GOT3 (cell line): Measurements from ENCODE around the gene SH3RF2.
"Not testable (repeated sequence)": the region's sequence is repeated elsewhere in the genome, so short reads cannot be mapped to it uniquely, and the experiment has no call there.

ENCODE experiments used
- DNase-seq: peaks from one replicate; lab custom pipeline; 2025; ENCODE audit warnings: mixed read lengths; lab: John Stamatoyannopoulos, UW

Gene SH3RF2

DNA sequence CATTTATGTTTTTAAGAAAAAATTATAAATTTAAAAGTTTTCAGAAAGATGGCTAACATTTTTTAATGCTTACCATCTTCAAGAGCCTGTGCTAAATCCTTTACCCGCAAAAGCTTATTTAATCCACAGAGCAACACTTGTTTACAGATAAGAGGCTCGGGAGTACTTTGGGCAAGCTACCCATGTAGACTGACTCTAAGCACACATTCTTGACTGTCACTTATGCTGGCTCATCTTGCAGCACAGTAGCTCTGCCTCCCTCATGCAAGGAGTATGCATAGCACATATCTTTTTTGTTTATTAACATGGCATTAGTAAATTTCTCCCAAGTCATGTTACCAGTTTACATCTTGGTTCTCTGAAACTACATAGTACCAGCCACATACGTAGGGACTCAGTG is 14.7 kb downstream of the SH3RF2 start:
- no peak for DNase-seq

DNA sequence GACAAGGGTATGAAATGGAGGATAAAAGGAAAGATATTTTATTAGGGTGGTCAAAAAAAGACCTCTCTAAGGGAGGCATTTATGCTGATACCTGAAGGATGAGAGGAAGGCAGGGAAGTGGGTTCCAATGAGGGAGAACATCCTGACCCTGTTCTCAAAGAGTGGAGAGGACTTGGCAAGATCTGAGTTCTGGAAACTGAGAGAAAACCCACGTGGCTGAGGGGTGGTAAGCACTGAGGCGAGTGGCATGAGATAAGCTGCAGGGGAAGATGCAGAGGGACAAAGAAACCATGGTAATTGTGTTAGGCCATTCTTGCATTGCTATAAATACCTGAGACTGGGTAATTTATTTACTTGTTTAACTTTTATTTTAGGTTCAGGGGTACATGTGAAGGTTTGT is 16.8 kb downstream of the SH3RF2 start:
- DNase-seq: no peak

DNA sequence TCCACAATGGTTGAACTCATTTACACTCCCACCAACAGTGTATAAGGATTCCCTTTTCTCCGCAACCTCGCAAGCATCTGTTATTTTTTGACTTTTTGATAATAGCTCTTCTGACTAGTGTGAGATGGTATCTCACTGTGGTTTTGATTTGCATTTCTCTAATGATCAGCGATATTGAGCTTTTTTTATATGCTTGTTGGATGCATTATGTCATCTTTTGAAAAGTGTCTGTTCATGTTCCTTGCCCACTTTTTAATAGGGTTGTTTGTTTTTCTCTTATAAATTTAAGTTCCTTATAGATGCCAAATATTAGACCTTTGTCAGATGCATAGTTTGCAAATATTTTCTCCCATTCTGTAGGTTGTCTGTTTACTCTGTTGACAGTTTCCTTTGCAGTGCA is 17.8 kb downstream of the SH3RF2 start:
- DNase-seq: not testable (repeated sequence)

DNA sequence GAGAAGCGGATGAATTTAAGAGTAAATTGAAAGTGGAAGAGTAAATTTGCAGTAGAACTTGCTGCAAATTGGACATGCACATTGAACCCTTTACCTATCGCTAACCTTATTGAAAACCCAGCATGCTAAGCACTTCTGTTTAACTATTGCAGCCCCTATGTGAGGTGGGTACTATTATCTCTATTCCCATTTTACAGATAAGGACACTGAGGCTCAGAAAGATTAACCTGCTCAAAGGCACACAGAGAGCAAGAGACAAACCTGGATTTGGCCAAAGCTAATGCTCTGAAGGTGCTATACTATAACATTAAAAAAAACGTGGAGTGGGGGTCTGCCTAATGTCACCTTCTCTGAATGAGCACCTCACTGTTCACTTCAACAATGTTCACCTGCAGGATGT is 21.0 kb downstream of the SH3RF2 start:
- no peak for DNase-seq

DNA sequence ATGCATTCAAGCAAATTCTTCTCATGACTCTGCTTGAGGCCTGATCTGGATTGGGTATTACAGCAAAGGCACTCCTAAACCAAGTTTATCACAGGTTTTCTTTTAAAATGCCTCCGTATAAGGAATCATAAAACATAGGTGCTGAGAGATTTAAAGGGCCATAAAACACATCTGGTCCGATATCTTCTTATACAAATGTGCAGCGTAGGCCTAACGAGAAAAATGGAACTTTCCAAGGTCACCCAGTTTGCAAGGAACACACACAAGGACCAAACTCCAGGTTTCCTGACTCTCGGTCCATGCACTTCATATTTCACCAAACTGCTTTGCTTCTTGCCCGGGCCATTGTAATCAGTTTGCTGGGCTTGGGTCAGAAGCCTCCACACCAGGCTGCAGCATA is 22.1 kb downstream of the SH3RF2 start:
- DNase-seq: no peak

DNA sequence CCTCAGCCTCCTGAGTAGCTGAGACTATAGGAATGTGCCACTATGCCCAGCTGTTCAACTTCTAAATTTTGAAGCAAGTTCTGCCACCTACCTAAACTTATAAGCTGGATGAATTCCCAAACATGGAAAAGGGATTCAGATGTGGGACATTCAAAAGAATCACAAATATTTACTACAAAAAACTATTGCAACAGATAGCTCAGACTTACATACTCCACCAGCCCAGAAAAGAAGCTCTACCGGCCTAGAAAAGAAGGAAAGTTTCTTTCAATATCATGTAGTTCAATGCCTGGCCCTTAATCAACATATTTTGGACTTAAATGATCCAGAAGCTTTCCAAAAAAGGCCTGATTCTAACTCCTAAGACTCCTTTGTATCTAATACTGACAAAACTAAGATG is 23.8 kb downstream of the SH3RF2 start:
- no peak for DNase-seq

DNA sequence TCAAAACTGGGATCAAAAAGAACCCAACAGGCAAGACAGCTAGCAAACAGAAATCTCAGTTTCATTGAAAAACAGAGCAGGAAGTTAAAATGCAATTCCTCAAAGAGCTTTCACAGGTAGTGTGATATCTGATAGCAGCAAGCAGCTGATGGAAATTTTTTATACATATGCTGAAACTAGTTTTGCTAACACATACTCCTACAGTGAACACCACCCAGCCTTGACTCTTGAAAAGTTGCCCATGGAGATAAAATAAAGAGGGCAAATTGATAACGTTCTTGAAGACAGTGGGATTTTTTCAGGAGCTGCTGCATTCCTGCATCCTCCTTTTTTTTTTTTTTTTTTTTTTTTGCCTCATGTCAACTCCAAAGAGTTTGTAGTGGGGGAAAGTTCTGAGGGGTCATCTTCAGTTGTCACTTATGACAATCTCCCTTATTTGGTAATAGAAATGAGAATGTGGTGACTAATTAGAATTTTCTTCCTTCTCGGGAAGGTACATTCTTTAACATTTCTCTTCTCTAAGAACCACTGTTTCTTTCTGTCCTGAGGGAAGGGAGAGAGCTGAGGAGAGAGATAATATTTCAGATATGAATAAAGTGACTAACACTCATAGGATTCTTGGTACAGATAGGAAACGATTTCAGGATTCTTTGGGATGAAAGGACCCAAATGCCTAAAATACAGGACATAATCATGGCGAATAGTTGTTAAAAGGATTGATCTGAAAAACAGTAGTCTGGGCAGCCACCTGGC is 24.6 kb downstream of the SH3RF2 start:
- DNase-seq: no peak

DNA sequence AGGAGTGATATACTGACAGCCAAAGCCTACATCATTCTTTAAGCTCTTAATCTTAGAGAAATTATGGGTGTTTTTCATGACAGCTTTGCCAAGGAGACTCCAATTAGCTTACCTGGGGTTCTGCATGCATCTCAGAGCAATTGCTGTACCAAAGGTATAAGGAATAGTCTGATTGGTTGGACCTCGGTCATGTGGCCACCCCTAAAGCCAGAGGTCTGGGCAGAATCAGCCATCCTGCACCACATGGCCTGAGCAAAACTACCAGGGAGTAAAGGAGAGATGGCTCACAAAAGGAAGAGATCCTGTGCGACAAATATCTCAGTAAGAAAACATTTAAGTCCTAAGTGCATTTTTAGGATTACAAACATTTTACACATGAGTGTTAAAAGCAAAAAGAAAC is 25.6 kb downstream of the SH3RF2 start:
- no peak for DNase-seq

DNA sequence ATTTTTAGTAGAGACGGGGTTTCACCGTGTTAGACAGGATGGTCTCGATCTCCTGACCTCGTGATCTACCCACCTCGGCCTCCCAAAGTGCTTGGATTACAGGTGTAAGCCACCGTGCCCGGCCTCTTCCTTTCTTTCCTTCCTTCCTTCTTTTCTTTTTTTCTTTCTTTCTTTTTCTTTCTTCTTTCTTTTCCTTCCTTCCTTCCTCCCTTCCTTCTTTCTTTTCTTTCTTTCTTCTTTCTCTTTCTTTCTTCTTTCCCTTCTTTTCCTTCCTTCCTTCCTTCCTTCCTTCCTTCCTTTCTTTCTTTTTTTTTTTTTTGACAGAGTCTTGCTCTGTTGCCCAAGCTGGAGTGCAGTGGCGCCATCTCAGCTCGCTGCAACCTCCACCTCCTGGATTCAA is 27.6 kb downstream of the SH3RF2 start:
- not testable (repeated sequence) for DNase-seq

DNA sequence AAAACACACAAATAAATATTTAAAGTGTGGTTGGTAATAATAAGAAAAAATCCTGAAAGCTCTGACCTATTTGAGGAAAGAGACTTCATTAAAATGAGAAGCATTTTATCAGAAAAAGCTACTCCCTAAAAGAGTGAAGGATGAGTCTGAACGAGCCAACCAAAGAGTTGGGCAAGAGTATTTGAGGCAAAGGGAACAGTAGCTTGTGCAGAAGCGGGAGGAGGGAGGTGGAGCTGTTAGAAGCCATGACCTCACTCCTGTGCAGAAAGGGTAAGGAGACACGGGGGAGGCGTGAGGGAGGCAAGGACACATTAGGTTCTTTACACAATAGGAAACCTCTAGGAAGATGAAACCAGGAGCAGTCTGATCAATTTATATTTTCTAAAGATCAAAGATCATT is 29.4 kb downstream of the SH3RF2 start:
- DNase-seq: no peak

DNA sequence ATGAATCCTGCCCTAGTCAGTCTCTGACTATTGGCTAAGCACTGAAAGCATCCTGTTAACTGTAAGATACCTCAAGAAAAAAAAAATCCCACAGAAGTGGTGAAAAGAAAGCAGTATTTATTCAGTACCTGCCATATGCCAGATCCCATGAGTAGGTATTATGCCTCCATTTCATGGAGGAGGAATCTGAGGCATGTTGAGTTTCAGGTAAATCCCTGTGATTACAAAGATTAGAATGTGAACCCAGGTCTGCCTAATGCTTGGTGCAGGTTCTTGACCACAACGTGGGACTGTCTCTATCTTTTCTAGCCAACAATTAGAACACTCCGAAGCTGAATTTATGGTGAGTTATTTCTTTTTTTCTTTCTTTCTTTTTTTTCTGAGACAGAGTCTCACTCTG is 30.9 kb downstream of the SH3RF2 start:
- DNase-seq: no peak

DNA sequence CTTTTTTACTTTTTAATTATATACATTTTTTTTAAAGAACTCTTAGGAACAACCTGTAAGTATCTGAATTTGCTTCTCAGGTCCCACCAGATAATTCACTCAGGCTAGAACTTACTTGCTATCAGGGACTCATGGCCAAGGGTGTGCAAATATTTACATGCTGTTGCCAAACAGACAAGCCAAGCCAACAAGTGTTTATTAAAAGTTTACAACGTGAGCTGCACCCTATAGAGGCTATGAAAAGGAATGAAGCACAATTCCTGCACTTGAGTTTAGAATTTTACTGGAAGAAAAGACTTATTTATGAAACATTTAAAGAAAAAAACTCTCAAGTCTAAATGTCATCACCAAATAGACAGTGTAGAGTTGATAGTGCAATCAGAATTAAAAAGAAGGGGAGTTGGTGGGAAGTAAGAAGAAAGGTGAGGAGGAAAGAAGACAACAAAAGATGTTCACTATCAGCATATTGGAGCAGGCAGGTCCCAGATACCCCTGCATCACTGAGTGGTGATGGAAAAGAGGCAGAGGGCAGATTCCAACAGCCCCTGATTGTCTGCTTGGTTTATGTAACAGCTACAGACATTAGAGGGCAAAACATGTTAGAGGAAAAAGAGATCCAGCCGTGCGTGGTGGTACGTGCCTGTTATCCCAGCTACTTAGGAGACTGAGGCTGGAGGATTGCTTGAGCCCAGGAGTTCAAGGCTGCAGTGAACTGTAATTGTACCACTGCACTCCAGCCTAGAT is 32.8 kb downstream of the SH3RF2 start:
- no peak for DNase-seq

DNA sequence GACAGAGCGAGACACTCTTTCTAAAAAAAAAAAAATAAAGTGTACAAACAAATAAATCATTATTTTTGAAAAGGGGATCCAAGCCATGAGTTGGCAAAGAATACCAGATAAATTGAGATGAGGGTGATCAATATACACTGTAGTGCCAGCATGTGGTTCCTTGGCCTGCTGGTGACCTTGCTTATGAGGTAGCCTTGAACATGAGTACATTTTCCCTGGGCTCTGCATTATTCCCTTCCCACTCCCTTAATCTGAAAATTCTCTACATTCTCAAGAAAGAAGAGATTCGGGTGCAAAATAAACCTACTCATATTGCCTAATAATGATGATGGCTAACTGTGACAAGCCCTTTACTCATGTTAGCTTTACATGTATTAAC is 33.3 kb downstream of the SH3RF2 start:
- no peak for DNase-seq

DNA sequence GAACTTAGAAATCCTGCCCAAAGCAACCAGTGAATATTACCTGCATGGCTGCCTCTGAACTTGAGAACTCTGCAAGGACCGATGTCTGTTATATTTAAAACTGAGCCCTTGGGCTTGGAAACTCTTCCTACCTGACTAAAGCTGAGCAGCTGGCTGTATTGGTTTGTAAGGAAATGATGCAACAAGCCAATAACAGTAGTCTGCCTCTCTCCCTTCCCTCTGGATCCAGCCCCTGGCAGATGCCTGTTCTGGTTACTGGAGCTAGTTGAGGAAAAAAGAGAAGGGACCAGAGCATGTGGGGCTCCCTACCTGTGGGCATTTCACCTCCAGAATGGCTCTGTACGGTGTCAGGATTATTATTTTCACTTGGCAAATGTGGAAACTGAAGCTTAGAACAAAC is 34.7 kb downstream of the SH3RF2 start:
- DNase-seq: no peak

DNA sequence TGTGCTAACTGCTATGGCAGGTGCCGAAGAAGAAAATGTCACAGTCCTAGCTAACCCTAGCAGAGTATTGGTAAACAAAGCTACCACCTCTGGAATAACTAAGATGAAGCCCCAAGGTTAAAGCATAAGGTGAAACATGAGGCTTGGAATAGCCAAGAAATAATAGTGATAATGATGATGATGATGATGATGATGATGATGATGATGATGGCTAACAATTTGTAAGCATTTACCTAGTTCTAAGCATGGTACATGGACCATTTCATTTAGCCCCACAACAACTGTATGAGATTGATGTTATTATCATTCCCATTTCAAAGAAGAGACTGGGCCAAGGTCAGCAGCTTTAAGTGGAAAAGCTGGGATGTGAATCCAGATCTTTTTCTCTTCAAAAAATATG is 35.3 kb downstream of the SH3RF2 start:
- DNase-seq: no peak

DNA sequence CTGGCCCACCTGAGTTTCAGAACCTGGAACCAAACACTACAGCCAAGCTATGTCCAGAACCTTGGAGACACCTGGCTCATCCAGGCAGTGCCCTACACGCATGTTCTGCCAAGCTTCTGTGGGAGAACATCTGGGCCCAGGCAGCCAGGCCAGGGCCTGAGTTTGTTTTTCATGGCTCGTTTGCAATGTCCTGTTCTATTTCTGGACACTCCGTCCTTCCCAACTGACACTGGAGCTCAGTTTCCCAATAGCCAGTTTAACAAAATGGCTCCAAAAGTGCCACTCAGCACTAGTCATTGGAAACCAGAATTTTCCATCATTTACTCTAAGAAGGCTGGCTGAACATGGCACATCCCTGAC is 38.6 kb downstream of the SH3RF2 start:
- no peak for DNase-seq

DNA sequence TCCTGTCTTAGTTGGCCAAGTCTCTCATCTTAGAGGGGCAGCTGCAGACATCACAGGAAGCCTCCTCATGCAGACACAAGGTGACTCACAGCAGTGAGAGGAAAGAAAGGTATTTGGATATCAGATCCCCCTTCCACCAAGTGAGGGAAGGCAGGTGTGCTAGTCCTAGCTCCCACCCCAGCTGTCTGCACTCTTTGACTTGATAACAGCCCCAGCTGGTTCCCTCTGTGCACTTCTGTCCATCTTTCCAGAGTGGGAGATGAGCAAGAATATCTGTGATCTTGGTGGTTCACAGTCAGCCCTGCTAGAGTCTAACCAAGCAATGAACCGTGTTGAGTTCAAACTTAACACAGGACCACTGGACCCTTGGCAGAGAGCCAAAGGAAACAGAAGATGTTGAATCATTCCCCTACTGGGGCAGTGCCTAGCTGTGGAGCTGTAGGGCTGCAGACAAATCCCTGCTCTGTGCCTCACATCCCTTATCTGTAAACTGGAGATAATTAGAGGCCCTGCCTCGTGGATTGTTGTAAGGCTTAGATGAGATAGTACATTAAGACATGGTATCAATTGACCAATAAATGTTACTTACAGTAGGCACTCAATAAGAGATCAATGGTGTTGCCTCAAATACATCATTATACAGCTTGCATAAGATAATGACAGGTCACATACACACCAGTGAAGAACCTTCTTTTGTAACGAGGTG is 39.1 kb downstream of the SH3RF2 start:
- DNase-seq: no peak

DNA sequence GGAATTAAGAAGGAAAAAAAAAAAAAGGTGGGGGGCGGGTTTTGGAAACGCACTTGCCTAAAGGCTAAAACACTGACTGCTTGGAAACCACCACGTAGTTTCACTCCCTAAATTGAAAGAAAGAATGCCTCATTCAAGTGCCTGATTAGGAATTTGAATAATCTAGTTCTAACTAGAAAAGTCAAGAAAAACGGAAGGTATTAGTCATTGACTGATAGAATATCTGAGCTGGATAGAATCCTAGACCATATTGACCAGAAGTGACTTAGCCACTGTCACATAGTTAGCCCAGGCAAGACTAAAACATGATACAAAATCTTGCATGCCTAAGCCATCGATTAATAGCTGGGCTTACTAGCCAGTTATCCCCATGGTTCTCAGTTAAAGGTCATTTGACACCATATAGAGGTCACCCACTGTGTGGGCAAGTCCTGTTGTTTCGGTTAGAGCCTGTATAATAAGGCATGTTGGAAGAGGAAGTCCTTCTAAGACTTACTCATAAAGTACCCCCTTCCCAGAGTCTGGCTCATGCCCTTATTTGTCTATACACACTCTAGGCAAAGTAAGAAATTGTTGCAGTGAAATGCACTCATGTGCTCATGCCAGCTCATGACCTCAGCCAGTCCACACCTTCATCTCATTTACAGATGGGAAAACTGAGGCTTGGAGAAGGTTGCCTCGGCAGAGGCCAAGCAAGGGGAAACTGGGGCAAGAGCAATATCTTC is 40.2 kb downstream of the SH3RF2 start:
- DNase-seq: no peak

DNA sequence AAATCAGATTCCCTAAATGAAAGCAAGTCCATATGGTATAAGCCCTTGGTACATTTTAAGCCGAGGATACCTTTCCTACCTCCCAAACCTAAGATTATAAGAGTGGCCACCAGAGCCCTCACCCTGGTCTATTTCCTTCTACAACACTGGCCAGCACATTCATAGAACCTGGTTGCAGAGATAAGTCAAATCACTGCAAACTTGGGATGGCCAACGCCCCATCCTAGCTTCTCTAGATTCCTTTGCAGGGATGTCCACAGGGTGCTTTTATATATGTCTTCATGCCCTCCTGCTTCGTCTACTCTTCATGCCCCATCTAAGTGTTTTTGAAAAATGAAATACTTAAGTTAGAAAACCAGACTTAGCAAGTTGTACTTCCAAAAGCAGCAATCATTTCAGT is 41.8 kb downstream of the SH3RF2 start:
- DNase-seq: no peak

DNA sequence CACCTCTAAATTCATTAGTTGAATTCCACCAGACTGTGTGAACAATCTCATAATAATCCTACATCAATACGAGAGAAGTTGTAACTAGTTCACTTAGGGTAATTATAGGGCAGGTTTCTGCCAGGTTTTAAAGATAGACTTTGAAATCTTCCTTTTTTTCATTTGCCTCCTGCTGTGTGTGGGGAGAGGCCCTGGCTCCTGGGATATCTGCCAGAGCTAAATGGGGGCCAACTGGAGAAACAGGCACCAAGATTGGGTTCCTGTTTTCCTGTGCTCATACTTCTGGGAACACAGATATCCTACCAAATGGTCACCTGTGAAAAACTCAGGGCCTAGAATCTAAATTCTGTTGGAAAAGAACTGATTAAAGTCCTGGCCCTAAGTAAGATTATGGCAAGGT is 42.3 kb downstream of the SH3RF2 start:
- no peak for DNase-seq

DNA sequence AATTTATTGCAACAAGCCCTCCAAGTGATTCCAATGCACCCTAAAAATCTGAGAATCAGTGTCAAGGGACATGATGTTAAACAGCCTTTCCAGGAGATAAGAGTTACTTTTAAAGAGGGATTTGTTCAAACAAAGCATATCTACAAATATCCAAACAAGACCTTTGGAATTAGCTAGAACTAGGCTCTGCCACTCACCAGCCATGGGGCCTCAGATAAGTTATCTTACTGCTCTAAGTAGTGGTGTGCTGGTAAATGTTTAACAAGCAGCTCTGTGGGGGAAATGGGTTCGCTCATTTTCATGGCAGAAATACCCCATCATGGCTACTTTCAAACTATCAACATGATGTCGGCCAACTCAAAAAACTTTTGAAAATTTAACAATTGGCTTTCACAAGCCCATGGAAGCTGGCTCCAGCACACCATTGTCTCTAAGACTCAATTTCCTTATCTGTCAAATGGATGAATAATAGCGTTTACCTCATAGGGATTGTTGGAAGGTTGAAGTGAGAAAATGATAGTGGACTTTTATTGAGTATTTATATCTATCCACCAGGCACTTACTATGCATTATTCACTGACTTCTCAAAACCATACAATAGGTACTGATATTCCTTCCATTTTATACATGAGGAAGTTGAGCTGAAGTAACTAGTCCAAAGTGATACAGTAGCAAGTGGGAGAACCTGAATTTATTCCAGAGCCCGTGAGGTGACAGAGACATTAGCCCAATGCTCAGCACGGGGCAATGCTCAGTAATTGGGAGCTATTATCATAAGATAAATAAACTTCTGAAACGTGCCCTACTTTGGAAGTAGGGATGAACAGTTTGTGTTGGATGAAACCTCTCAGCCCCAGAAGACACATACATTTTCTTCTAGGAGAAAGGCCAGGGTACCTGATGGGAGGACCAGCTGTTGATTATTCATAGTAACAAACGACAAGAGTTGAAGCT is 43.2 kb downstream of the SH3RF2 start:
- DNase-seq: no peak
